OCI-LY7 (cell line): Measurements from ENCODE around the gene PDZRN4. TPM values are rescaled to one million over a fixed set of nuclear protein-coding genes. Genes with fewer than 3 reads are reported as not detected.

Source experiments
- Bru-seq: library from RNA; stranded (reverse); fragments of 400-500 nt; gene quantifications from one replicate; lab custom pipeline; 2021; lab: Mats Ljungman, UMichigan
- BruChase-seq, 2 experiments: library from RNA; stranded (reverse); fragments of 400-500 nt; gene quantifications; one replicate each; lab custom pipeline; 2021; lab: Mats Ljungman, UMichigan
- BruUV-seq: library from RNA; stranded (reverse); fragments of 400-500 nt; replicated peaks from 2 replicates; lab custom pipeline; 2021; lab: Mats Ljungman, UMichigan
- CTCF ChIA-PET: fragments of 300-600 bp; sonication (Branson Sonifier 250); formaldehyde crosslinking; loops from one replicate; lab custom pipeline; 2022; ENCODE audit warnings: antibody characterized with exemption; ENCODE audit not compliant: unreplicated experiment; lab: Charles Lee
- POLR2A ChIA-PET: fragments of 300-600 bp; sonication (Branson Sonifier 250); formaldehyde crosslinking; loops from one replicate; lab custom pipeline; 2022; ENCODE audit warnings: antibody characterized with exemption; lab: Charles Lee
- DNase-seq: peaks from one replicate; pipeline ENCODE4 v3.0.0-alpha.2; 2015; ENCODE audit warnings: low spot score
- H2AFZ ChIP-seq: fragments of 200-600 bp; sonication (generic), shearing (Covaris generic); 2 replicates; pipeline ENCODE4 v1.6.1; 2014; ENCODE audit warnings: mild to moderate bottlenecking, antibody characterized with exemption, low read length, moderate library complexity
- H3K27ac ChIP-seq: fragments of 200-600 bp; sonication (generic); 2 replicates; pipeline ENCODE4 v1.5.1; 2014; ENCODE audit warnings: mixed run types, low read depth, mild to moderate bottlenecking, moderate library complexity, low read length, inconsistent platforms; ENCODE audit not compliant: poor library complexity, severe bottlenecking
- H3K36me3 ChIP-seq: fragments of 200-600 bp; sonication (generic); 2 replicates; pipeline ENCODE4 v1.6.1; 2014; ENCODE audit warnings: mild to moderate bottlenecking, antibody characterized with exemption, low read length, moderate library complexity, mixed read lengths; ENCODE audit not compliant: insufficient read depth
- H3K4me1 ChIP-seq: fragments of 200-600 bp; sonication (generic); 2 replicates; pipeline ENCODE4 v1.5.1; 2014; ENCODE audit warnings: mild to moderate bottlenecking, low read length; ENCODE audit not compliant: insufficient read depth, poor library complexity, severe bottlenecking
- H3K4me2 ChIP-seq: fragments of 200-600 bp; sonication (generic); 2 replicates; pipeline ENCODE4 v1.6.1; 2014; ENCODE audit warnings: mild to moderate bottlenecking, low read length
- H3K4me3 ChIP-seq: fragments of 200-600 bp; sonication (generic); 2 replicates; pipeline ENCODE4 v1.5.1; 2014; ENCODE audit warnings: mild to moderate bottlenecking, low read depth, low read length; ENCODE audit not compliant: poor library complexity, severe bottlenecking
- H3K79me2 ChIP-seq: fragments of 200-600 bp; sonication (generic); 2 replicates; pipeline ENCODE4 v1.6.1; 2016; ENCODE audit warnings: low read depth, mild to moderate bottlenecking, low read length, moderate library complexity, mixed read lengths; ENCODE audit not compliant: insufficient read depth
- H3K9me2 ChIP-seq: fragments of 200-600 bp; sonication (generic); 2 replicates; pipeline ENCODE4 v1.6.1; 2016; ENCODE audit warnings: mild to moderate bottlenecking, low read length, mixed read lengths; ENCODE audit not compliant: insufficient read depth
- H3K9me3 ChIP-seq: fragments of 200-600 bp; sonication (generic); 2 replicates; pipeline ENCODE4 v1.6.1; 2014; ENCODE audit warnings: mild to moderate bottlenecking, mixed run types, low read length, mixed read lengths
- H4K20me1 ChIP-seq: fragments of 200-600 bp; sonication (generic); 2 replicates; pipeline ENCODE4 v1.6.1; 2014; ENCODE audit warnings: mild to moderate bottlenecking, antibody characterized with exemption, low read length, moderate library complexity, mixed read lengths; ENCODE audit not compliant: insufficient read depth
- CTCF ChIP-seq: fragments of 200-600 bp; sonication (generic); conservative IDR thresholded peaks from 2 replicates; pipeline ENCODE4 v1.5.1; 2014; ENCODE audit warnings: mild to moderate bottlenecking, antibody characterized with exemption, low read length, moderate library complexity, mixed read lengths
- EZH2phosphoT487 ChIP-seq: fragments of 200-600 bp; sonication (generic); IDR thresholded peaks from 2 replicates; pipeline ENCODE4 v1.6.1; 2018; ENCODE audit warnings: low read depth, borderline replicate concordance, mild to moderate bottlenecking, mixed run types, antibody characterized with exemption, low read length, moderate library complexity, mixed read lengths
- intact Hi-C: fragments of 100-400 bp; cut with micrococcal nuclease; formaldehyde crosslinking; loops from one replicate; pipeline ENCODE4 v1.10.0; 2022; ENCODE audit not compliant: unreplicated experiment
- long read RNA-seq: library from polyadenylated mRNA; stranded (forward); transcript quantifications from one replicate; pipeline ENCODE4 v2.0.0, GENCODE V29; 2022
- total RNA-seq, 2 experiments: library from RNA; depleted of rRNA in 1 of 2; stranded (reverse); fragments of >200 nt in 1 of 2; shearing (Covaris generic) in 1 of 2; gene quantifications; 2 replicates each; pipeline ENCODE4 v1.2.3, GENCODE V29; 2014 to 2022

Gene PDZRN4
- total RNA-seq (2014; rRNA removed; shearing (Covaris generic)) (6.8 and 8.5 TPM in 2 replicates), total RNA-seq (2022) (13.2 and 16.8 TPM in 2 replicates), Bru-seq, nascent RNA (percentile 58 among the genes with signal in this experiment), BruChase-seq, experiment 1, labeled RNA remaining after a 6-hour chase (percentile 36 among the genes with signal in this experiment), BruChase-seq, experiment 2, labeled RNA remaining after a 2-hour chase (percentile 42 among the genes with signal in this experiment)
- long read RNA-seq, transcript PDZRN4-203 (8 exons, 3,041 nt) = major isoform, 47 of 56 reads
- long read RNA-seq, partial matches to known transcripts = 1 of 56 reads
- long read RNA-seq, other reads (novel, unspliced or antisense) = 8 of 56 reads

- POLR2A ChIA-PET = no interaction called here
- DNase-seq = no peak
- H3K4me1 ChIP-seq = no peaks in the 10 kb centered on the region
- H4K20me1 ChIP-seq = no peaks in the 10 kb centered on the region
- intact Hi-C loops = no loop called here
- CTCF ChIA-PET = no interaction called here
- BruUV-seq = no TSS peak
- no peaks in the 10 kb centered on the region for H3K9me2 ChIP-seq
- no peaks in the 10 kb centered on the region for H3K79me2 ChIP-seq
- TF ChIP-seq CTCF = no peak
- no peak for TF ChIP-seq EZH2phosphoT487
- no peaks in the 10 kb centered on the region for H3K36me3 ChIP-seq
- H3K4me3 ChIP-seq = no peak within 1 kb of the TSS
- no peaks in the 10 kb centered on the region for H3K9me3 ChIP-seq
- H3K27ac ChIP-seq = no peak within 1 kb of the TSS
- no peak within 1 kb of the TSS for H3K4me2 ChIP-seq
- no peak within 1 kb of the TSS for H2AFZ ChIP-seq
These were observed at the start of gene PDZRN4 for GRCh38 chr12:41188058-41188840. TSS of gene PDZRN4 (plus strand) at chr12:41188320.

GRCh38 chr12:41140117-41140516, 48.0 kb upstream of the PDZRN4 start:
- POLR2A ChIA-PET = interaction anchor here (0.7 kb wide), 1 partner anchor 12 kb away, joined by 3 read pairs; no protein-coding TSS in a partner anchor
- no peak overlapping the region for H2AFZ ChIP-seq
- CTCF ChIA-PET = no interaction called here
- no peaks in the 10 kb centered on the region for H3K4me1 ChIP-seq
- H3K79me2 ChIP-seq = no peaks in the 10 kb centered on the region
- no peaks in the 10 kb centered on the region for H4K20me1 ChIP-seq
- H3K9me2 ChIP-seq = no peaks in the 10 kb centered on the region
- H3K9me3 ChIP-seq = no peaks in the 10 kb centered on the region
- H3K27ac ChIP-seq = no peak overlapping the region
- no TSS peak for BruUV-seq
- DNase-seq = no peak
- intact Hi-C loops = no loop called here
- no peak overlapping the region for H3K4me2 ChIP-seq
- H3K36me3 ChIP-seq = no peaks in the 10 kb centered on the region
- no peak for TF ChIP-seq CTCF
- TF ChIP-seq EZH2phosphoT487 = no peak
- no peak overlapping the region for H3K4me3 ChIP-seq
